GM12892 (cell line): ENCODE measurements around the gene MCC.

ENCODE experiments used
- POLR2AphosphoS5 ChIP-seq: IDR thresholded peaks from 2 replicates; pipeline ENCODE4 v1.6.1; 2011; ENCODE audit warnings: low read depth, low read length, control low read depth
- TAF1 ChIP-seq: IDR thresholded peaks from 2 replicates; pipeline ENCODE4 v1.6.1; 2011; ENCODE audit warnings: low read depth, mild to moderate bottlenecking, control low read depth, low read length, borderline replicate concordance

- TF ChIP-seq TAF1: no peak
- no peak for TF ChIP-seq POLR2AphosphoS5
Observed at GRCh38 chr5:113378514-113378913, 109.7 kb downstream of the MCC start.
